ENCODE results near the gene ATP5PO.

Gene ATP5PO

GRCh38 chr21:33898586-33898985, 17.0 kb downstream of the ATP5PO start:
- Histone ChIP-seq H3K27me3 (ENCODE audit: low read depth, low read length) (no peaks in the 10 kb centered on the region), H3K27ac (ENCODE audit: low read length) (no peak overlapping the region), H3K9me3 (ENCODE audit: insufficient read depth, low read length) (no peaks in the 10 kb centered on the region), H3K9ac (ENCODE audit: low read length) (no peak overlapping the region), H3K36me3 (replicated peaks; ENCODE audit: low read depth, low read length) (peaks cover 7% of the 10 kb centered on the region), H3K79me2 (ENCODE audit: low read length) (no peaks in the 10 kb centered on the region), H4K20me1 (ENCODE audit: insufficient read depth, low read length) (no peaks in the 10 kb centered on the region), H3K4me2 (ENCODE audit: low read length) (no peak overlapping the region), H3K4me3 (ENCODE audit: low read length) (no peak overlapping the region), H2AFZ (ENCODE audit: low read depth, low read length) (no peak overlapping the region), H3K4me1 (ENCODE audit: low read length) (no peaks in the 10 kb centered on the region)
- TF ChIP-seq EZH2phosphoT487 (IDR thresholded peaks at IDR 0.05; ENCODE audit: low read depth) (no peak), CTCF (IDR thresholded peaks at IDR 0.05; ENCODE audit: low read depth, low read length) (no peak)

DNA sequence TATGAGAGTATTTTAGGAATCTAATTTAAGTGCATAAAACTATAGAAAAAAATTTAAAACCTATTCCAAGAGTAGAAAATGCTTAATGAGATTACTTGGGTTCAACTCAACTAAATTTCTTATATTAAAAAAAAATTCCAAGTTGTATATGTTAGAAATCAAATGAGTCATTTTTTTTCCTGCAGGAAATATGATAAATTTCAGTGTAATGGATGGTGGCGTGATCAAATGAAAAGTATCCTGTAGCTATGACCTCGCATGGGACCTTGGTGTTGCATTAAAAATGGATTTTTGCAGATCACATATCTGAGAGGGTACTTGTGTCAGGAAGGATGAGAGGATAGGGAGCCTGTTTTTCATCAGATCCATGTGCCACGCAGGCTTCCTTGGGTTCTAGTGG, 17.9 kb downstream of the ATP5PO start:
- H3K9ac ChIP-seq (ENCODE audit: low read length): no peak overlapping the region
- no peaks in the 10 kb centered on the region for H3K4me1 ChIP-seq (ENCODE audit: low read length)
- no peak overlapping the region for H2AFZ ChIP-seq (ENCODE audit: low read depth, low read length)
- H3K27me3 ChIP-seq (ENCODE audit: low read depth, low read length): no peaks in the 10 kb centered on the region
- H3K36me3 ChIP-seq (replicated peaks; ENCODE audit: low read depth, low read length): peaks cover 7% of the 10 kb centered on the region
- TF ChIP-seq CTCF (IDR thresholded peaks at IDR 0.05; ENCODE audit: low read depth, low read length) (no peak), EZH2phosphoT487 (IDR thresholded peaks at IDR 0.05; ENCODE audit: low read depth) (no peak)
- H4K20me1 ChIP-seq (ENCODE audit: insufficient read depth, low read length): no peaks in the 10 kb centered on the region
- no peak overlapping the region for H3K4me3 ChIP-seq (ENCODE audit: low read length)
- H3K27ac ChIP-seq (ENCODE audit: low read length): no peak overlapping the region
- no peaks in the 10 kb centered on the region for H3K79me2 ChIP-seq (ENCODE audit: low read length)
- no peaks in the 10 kb centered on the region for H3K9me3 ChIP-seq (ENCODE audit: insufficient read depth, low read length)
- no peak overlapping the region for H3K4me2 ChIP-seq (ENCODE audit: low read length)

DNA sequence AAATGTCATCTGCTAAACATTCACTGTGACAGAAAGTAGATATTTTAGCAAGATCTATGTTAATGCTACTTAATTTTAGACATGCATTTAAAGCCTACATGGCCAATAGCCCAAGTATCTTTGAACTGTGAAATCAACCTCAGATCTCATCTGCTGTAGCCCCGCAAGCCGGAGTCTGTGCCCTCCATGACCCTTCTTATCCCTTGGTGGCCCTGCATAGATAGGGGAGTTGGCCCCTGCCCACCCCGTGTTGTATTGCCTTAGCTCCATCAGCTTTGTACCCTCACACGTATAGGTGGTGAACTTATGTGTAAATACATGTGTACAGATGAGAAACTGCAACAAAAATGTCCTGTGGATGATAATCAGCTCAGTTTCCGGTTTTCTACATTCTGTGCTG, 18.5 kb downstream of the ATP5PO start:
- Histone ChIP-seq H3K9me3 (ENCODE audit: insufficient read depth, low read length) (no peaks in the 10 kb centered on the region), H3K27ac (ENCODE audit: low read length) (no peak overlapping the region), H3K9ac (ENCODE audit: low read length) (no peak overlapping the region), H3K36me3 (replicated peaks; ENCODE audit: low read depth, low read length) (peaks cover 5% of the 10 kb centered on the region), H2AFZ (ENCODE audit: low read depth, low read length) (no peak overlapping the region), H3K79me2 (ENCODE audit: low read length) (no peaks in the 10 kb centered on the region), H3K4me3 (ENCODE audit: low read length) (no peak overlapping the region), H4K20me1 (ENCODE audit: insufficient read depth, low read length) (no peaks in the 10 kb centered on the region), H3K4me2 (ENCODE audit: low read length) (no peak overlapping the region), H3K27me3 (ENCODE audit: low read depth, low read length) (no peaks in the 10 kb centered on the region), H3K4me1 (ENCODE audit: low read length) (no peaks in the 10 kb centered on the region)
- TF ChIP-seq CTCF (IDR thresholded peaks at IDR 0.05; ENCODE audit: low read depth, low read length): no peak
- no peak for TF ChIP-seq EZH2phosphoT487 (IDR thresholded peaks at IDR 0.05; ENCODE audit: low read depth)

DNA sequence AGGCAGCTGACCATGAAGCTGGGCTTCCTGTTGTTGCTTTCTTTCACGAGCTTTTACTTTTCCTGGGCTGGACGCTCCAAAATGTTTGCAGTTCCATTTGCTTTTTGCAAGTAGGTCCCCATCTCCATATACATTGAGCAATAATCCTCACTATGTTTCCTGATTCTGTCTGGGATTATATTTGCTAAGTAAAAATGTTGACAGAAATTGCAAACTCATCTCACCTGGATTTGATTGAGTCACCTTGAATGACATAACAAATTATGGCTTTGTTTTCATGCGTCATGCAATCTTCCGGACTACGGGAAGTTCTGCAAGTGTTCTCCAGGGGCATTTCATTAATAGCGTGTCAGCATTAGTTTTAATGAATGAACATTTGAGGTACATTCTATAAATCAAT, 18.9 kb downstream of the ATP5PO start:
- Histone ChIP-seq H3K9ac (ENCODE audit: low read length) (no peak overlapping the region), H3K27ac (ENCODE audit: low read length) (no peak overlapping the region), H3K36me3 (replicated peaks; ENCODE audit: low read depth, low read length) (peaks cover 2% of the 10 kb centered on the region), H3K27me3 (ENCODE audit: low read depth, low read length) (no peaks in the 10 kb centered on the region), H3K79me2 (ENCODE audit: low read length) (no peaks in the 10 kb centered on the region), H3K9me3 (ENCODE audit: insufficient read depth, low read length) (no peaks in the 10 kb centered on the region), H3K4me2 (ENCODE audit: low read length) (no peak overlapping the region), H4K20me1 (ENCODE audit: insufficient read depth, low read length) (no peaks in the 10 kb centered on the region), H3K4me1 (ENCODE audit: low read length) (no peaks in the 10 kb centered on the region), H3K4me3 (ENCODE audit: low read length) (no peak overlapping the region), H2AFZ (ENCODE audit: low read depth, low read length) (no peak overlapping the region)
- TF ChIP-seq EZH2phosphoT487 (IDR thresholded peaks at IDR 0.05; ENCODE audit: low read depth) (no peak), CTCF (IDR thresholded peaks at IDR 0.05; ENCODE audit: low read depth, low read length) (no peak)
